ENCODE data around the gene PPP1R9B. TPM values are rescaled to one million over a fixed set of nuclear protein-coding genes. Genes with fewer than 3 reads are reported as not detected.

Gene PPP1R9B
- total and polyA plus RNA-seq, 2 of the 8 experiments (the other 6 are each of a cell fraction or from before 2014, with no cell fraction given) = 5.2 to 13.1 TPM

DNA sequence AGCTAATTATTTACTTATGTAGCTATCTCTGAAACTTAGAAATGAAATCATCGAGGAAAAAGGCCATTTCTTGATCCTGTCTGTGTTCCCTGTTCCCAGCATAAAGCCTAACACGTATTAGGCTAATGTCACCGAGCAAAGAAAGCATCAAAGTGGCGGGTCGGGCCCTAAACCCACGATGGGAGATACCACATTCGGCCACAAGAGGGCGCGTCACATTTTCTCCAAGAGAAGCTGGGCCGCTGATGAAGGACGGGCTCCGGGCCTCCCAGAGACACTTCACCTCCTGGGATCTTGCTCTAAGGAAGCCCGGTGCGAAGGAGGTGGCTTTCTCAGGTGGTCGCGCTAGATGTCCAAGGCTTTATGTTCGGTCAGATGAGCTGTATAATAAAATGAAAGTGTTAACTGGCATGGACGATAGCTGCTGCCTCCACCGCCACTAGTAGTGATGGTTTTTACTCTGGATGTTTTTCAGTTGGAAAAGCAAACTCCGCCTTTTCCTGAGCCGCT lies 56.2 kb downstream of the PPP1R9B start (continued):
- peak; percentile 58 for TF ChIP-seq BACH1 (IDR thresholded peaks at IDR 0.05; ENCODE audit: low read length)
